Prostate gland (tissue), 2 donors: Measurements from ENCODE around the gene HMGA1.

Experiments used
- CTCF ChIP-seq, 4 experiments: fragments of 200-600 bp in 2 of 4; fragments of 450-650 bp in 2 of 4; sonication (generic) in 2 of 4; IDR thresholded peaks; 1 replicate in 3 of 4; 2 replicates in 1 of 4; pipeline ENCODE4 v1.5.1; 2016 to 2019; ENCODE audit warnings: antibody characterized with exemption in 4 of 4, mild to moderate bottlenecking in 2 of 4, moderate library complexity in 2 of 4
- POLR2A ChIP-seq: fragments of 450-650 bp; IDR thresholded peaks from one replicate; pipeline ENCODE4 v1.6.1; 2016; ENCODE audit warnings: antibody characterized with exemption, mild to moderate bottlenecking

- no peak for TF ChIP-seq CTCF (IDR thresholded peaks at IDR 0.05)
- TF ChIP-seq POLR2A: no peak
These were observed 41.1 kb downstream of the HMGA1 start for GRCh38 chr6:34277763-34278112.
